Tibial nerve (tissue), 4 donors: ENCODE results near the gene LLGL2. TPM values are rescaled to one million over a fixed set of nuclear protein-coding genes. Genes with fewer than 3 reads are reported as not detected.

Source experiments
- DNase-seq, 2 donors: peaks; one replicate each; pipeline ENCODE4 v3.0.0-alpha.2; 2019; ENCODE audit warnings: low spot score in 2 of 2
- H3K27ac ChIP-seq, 4 donors: fragments of 200-600 bp; sonication (generic) in 3 of 4; one replicate each; pipeline ENCODE4 v1.5.1; 2017 to 2019; ENCODE audit warnings: mild to moderate bottlenecking in 1 of 4
- H3K27me3 ChIP-seq, 2 donors: fragments of 200-600 bp; sonication (generic) in 1 of 2; one replicate each; pipeline versions ENCODE4 v1.5.1 to v1.6.0; 2017 to 2019
- H3K36me3 ChIP-seq, 3 donors: fragments of 200-600 bp; sonication (generic); one replicate each; pipeline ENCODE4 v1.5.1; 2018 to 2019
- H3K4me1 ChIP-seq, 4 donors: fragments of 200-600 bp; sonication (generic) in 3 of 4; one replicate each; pipeline ENCODE4 v1.5.1; 2017 to 2019
- H3K4me3 ChIP-seq, 4 donors: fragments of 200-600 bp; sonication (generic) in 3 of 4; one replicate each; pipeline ENCODE4 v1.5.1; 2017 to 2019; ENCODE audit warnings: mild to moderate bottlenecking in 1 of 4, moderate library complexity in 1 of 4
- H3K9me3 ChIP-seq, 4 donors: fragments of 200-600 bp; sonication (generic) in 3 of 4; one replicate each; pipeline ENCODE4 v1.5.1; 2017 to 2019
- EP300 ChIP-seq, 2 donors: sonication (generic); formaldehyde crosslinking; IDR thresholded peaks; one replicate each; pipeline ENCODE4 v1.6.1; 2017; ENCODE audit warnings: antibody characterized with exemption in 2 of 2, mild to moderate bottlenecking in 1 of 2
- POLR2A ChIP-seq, 2 donors: fragments of 450-650 bp; IDR thresholded peaks; one replicate each; pipeline ENCODE4 v1.6.1; 2017; ENCODE audit warnings: antibody characterized with exemption in 2 of 2, mild to moderate bottlenecking in 2 of 2, moderate library complexity in 2 of 2
- WGBS, 2 donors: methylation state at CpG; one replicate each; pipeline ENCODE4 v1.1.5; 2018; 5-methylcytosine and 5-hydroxymethylcytosine counted together
- total RNA-seq, 4 donors: library from RNA; depleted of rRNA; stranded (reverse); fragments of >200 nt; gene quantifications; one replicate each; pipeline ENCODE4 v1.1.0, GENCODE V29; 2016
- TF ChIP-seq, protein P1 (sequence below), 5 experiments: fragments of 200-600 bp in 3 of 5; fragments of 450-650 bp in 2 of 5; sonication (generic) in 3 of 5; IDR thresholded peaks; one replicate each; pipeline ENCODE4 v1.5.1; 2016 to 2019; ENCODE audit warnings: antibody characterized with exemption in 5 of 5, mild to moderate bottlenecking in 3 of 5, moderate library complexity in 2 of 5

The LLGL2 gene
- total RNA-seq, 4 donors from 2014 or later = 8.4 to 18.4 (median 8.8) TPM

DNA sequence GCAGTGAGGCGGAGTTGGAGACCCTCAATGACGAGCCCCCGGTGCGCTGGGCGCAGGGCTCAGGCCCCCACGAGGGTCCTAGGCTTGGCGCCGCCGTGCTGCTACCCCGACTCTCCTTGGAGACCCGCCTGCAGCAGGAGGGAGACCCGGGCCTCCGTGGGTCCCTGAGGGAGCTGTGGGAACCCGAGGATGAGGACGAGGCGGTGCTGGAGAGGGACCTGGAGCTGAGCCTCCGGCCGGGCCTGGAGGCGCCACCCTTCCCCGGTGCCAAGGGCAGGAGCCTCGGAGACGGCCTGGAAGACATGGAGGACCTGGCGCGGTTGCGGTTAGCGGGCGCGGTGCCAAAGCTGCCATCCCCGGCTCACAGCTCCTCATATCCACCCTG lies 64.4 kb downstream of the LLGL2 start:
- H3K9me3 ChIP-seq = no peaks in the 10 kb centered on the region
- peak overlapping the region; percentile 24 to 87 (median 62) for H3K4me3 ChIP-seq
- no peak for DNase-seq
- H3K27ac ChIP-seq = peak overlapping the region in 3 of 4 donors; percentile 90 to 93 (median 91)
- WGBS, 2 donors = 59 to 69% methylated on average over 19 to 23 of the region's 29 CpGs
- no peaks in the 10 kb centered on the region for H3K27me3 ChIP-seq
- H3K4me1 ChIP-seq = peaks cover 0 to 26% (median 9%) of the 10 kb centered on the region in 4 donors
- TF ChIP-seq EP300 (IDR thresholded peaks at IDR 0.05) (no peak), POLR2A (IDR thresholded peaks at IDR 0.05) (no peak)
- TF ChIP-seq, protein P1, sequence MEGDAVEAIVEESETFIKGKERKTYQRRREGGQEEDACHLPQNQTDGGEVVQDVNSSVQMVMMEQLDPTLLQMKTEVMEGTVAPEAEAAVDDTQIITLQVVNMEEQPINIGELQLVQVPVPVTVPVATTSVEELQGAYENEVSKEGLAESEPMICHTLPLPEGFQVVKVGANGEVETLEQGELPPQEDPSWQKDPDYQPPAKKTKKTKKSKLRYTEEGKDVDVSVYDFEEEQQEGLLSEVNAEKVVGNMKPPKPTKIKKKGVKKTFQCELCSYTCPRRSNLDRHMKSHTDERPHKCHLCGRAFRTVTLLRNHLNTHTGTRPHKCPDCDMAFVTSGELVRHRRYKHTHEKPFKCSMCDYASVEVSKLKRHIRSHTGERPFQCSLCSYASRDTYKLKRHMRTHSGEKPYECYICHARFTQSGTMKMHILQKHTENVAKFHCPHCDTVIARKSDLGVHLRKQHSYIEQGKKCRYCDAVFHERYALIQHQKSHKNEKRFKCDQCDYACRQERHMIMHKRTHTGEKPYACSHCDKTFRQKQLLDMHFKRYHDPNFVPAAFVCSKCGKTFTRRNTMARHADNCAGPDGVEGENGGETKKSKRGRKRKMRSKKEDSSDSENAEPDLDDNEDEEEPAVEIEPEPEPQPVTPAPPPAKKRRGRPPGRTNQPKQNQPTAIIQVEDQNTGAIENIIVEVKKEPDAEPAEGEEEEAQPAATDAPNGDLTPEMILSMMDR (IDR thresholded peaks at IDR 0.05) = no peak
- peaks cover 0 to 25% (median 0%) of the 10 kb centered on the region in 3 donors for H3K36me3 ChIP-seq

GRCh38 chr17:75590314-75590761 lies 64.8 kb downstream of the LLGL2 start:
- Histone ChIP-seq H3K4me1 (peaks cover 0 to 26% (median 9%) of the 10 kb centered on the region in 4 donors), H3K36me3 (peaks cover 0 to 25% (median 0%) of the 10 kb centered on the region in 3 donors), H3K9me3 (no peaks in the 10 kb centered on the region), H3K27ac (peak overlapping the region in 2 of 4 donors; percentile 18 to 91), H3K4me3 (no peak overlapping the region), H3K27me3 (no peaks in the 10 kb centered on the region)
- TF ChIP-seq EP300 (IDR thresholded peaks at IDR 0.05) = no peak
- no peak for TF ChIP-seq POLR2A (IDR thresholded peaks at IDR 0.05)
- TF ChIP-seq, protein P1 (IDR thresholded peaks at IDR 0.05) = no peak
- 76 to 88% methylated on average over 4 to 5 of the region's 8 CpGs for WGBS, 2 donors
- no peak for DNase-seq

DNA sequence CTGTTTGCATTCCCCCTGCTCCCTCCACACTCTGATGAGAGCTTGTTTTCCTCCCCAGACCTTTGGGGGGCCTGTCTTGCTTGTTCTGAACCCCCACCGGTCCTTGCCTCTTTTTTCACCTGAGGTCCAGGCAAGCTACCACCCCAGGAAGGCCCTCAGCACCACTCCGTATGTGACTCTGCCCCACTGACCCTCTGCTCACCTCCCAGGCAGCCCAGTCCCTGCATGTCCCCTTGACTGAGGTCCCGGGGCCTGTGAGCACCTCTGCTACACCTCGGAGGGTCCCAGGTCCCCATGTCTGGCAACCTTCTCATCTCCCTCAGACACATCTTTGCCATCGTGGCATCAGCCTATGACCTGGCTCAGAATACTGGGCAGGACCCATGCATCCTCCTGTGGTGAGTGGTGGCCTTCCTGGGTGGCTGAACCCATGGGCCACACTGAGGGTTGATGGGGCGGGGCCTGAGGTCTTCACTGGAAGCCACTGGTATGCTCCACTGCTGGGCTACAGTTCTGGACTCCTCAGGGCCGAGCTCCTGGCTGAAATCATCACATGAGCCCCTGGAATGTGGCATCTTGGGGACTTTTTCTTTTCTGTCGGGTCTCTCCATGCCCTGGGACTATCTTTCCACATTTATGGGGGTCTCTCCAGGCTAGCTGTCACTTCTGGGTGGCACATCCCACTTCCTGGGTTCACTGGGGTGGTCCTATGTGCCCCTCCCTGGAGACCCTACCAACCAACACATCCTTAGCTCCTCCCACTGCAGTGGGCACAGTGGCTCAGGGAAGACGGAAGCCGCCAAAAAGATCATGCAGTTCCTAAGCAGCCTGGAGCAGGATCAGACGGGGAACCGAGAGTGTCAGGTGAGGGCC lies 65.6 kb downstream of the LLGL2 start:
- DNase-seq = no peak
- Histone ChIP-seq H3K9me3 (no peaks in the 10 kb centered on the region), H3K36me3 (peaks cover 0 to 25% (median 0%) of the 10 kb centered on the region in 3 donors), H3K4me3 (no peak overlapping the region), H3K27me3 (no peaks in the 10 kb centered on the region), H3K4me1 (peaks cover 0 to 26% (median 9%) of the 10 kb centered on the region in 4 donors), H3K27ac (peak overlapping the region in 1 of 4 donors; percentile 91)
- TF ChIP-seq, protein P1 (IDR thresholded peaks at IDR 0.05) = no peak
- TF ChIP-seq EP300 (IDR thresholded peaks at IDR 0.05) (no peak), POLR2A (IDR thresholded peaks at IDR 0.05) (no peak)
- 81 to 91% methylated on average over 12 of the region's 12 CpGs for WGBS, 2 donors

GRCh38 chr17:75591722-75592302 lies 66.3 kb downstream of the LLGL2 start:
- no peak for DNase-seq
- peaks cover 0 to 23% (median 9%) of the 10 kb centered on the region in 4 donors for H3K4me1 ChIP-seq
- 92 to 96% methylated on average over 6 to 7 of the region's 7 CpGs for WGBS, 2 donors
- peaks cover 0 to 32% (median 0%) of the 10 kb centered on the region in 3 donors for H3K36me3 ChIP-seq
- H3K4me3 ChIP-seq = no peak overlapping the region
- H3K27me3 ChIP-seq = no peaks in the 10 kb centered on the region
- no peak overlapping the region for H3K27ac ChIP-seq
- H3K9me3 ChIP-seq = no peaks in the 10 kb centered on the region
- TF ChIP-seq, protein P1 (IDR thresholded peaks at IDR 0.05) = no peak
- TF ChIP-seq POLR2A (IDR thresholded peaks at IDR 0.05) (no peak), EP300 (IDR thresholded peaks at IDR 0.05) (no peak)
